NCI-H2029 (cell line): ENCODE results near the gene DMC1.

Experiments used
- DNase-seq: peaks from one replicate; lab custom pipeline; 2025; lab: John Stamatoyannopoulos, UW

The DMC1 gene

DNA sequence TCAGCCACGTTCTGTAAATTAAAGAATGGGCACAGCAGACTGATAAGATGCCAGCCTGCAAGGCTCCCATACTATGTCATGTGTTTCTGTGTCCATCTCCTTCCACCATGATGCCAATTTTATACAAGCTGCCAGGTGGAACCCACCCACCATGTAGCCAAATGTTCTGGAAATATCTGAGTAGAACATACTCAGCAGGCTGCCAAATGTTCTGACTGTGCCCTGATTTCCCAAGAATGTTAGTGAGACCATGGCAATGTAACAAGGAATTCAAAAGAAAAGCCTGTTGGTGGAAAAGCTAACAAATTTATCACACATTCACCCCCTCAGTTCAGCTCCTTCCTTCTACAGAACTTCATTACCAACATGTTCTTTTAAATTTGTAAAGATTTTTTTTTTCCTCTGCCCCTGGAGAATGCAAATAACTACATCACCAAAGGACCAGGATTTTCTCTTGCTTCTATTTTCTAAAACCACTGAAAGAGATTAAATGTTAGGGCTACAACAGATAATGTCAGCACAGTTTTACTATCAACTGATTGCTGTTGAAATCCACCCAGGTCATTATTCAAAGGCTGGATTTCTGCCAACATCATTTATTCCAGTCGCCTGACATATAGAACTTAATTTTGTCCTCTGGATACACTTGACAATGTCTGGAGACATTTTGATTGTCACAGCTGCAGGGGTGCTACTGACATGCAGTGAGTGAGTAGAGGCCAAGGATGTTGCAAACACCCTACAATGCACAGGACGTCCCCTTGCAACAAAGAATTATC lies 3.1 kb downstream of the DMC1 start:
- DNase-seq, result no peak

- DNase-seq, result no peak
Measured at GRCh38 chr22:38565441-38565840, 4.5 kb downstream of the DMC1 start.

GRCh38 chr22:38564669-38565068 lies 5.3 kb downstream of the DMC1 start:
- no peak for DNase-seq

- DNase-seq, result no peak
Measured at GRCh38 chr22:38554281-38554680, 15.7 kb downstream of the DMC1 start.

GRCh38 chr22:38549101-38549894 lies 20.7 kb downstream of the DMC1 start:
- DNase-seq, result no peak

DNA sequence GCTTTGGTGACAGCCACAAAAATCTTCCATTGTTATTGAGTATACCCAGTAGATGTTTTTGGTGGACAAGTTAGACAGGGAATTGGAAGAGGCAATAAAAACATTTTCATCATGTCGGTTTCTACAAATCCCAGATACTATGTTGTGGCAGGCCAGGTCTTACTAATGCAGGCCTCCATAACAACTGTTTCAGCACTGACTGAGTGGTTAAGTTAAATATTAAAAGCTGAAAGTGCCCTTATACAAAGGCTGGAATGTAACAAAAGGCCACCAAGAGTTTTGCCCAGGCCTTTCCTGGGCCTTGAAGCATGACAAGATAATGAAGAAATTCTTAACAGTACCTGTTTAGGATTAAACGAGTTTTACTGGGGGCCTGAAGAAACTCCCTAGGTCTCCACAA lies 29.3 kb downstream of the DMC1 start:
- DNase-seq, result no peak

- DNase-seq, result no peak
Measured at GRCh38 chr22:38531251-38531938, 38.6 kb downstream of the DMC1 start.

- DNase-seq, result no peak
Measured at GRCh38 chr22:38524429-38524828, 45.6 kb downstream of the DMC1 start.

GRCh38 chr22:38523479-38523878 lies 46.5 kb downstream of the DMC1 start:
- no peak for DNase-seq

DNA sequence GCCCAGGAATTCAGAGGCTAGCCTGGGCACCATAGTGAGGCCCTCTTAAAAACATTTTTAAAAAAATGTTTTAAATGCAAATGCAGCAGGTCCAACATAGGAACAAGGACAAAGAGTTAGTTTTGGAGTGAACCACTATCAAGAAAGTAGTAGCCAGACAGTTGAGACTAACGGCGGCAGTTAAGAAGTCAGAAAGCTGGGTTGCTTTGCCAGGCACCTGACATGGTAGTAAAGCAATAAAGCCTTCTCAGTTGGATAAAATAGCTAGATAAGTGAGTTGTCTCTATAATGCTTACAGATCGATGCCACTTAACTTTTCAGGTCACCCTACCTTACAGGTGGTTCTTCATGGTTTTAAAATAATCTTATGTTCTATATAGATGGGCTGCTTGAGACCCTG lies 47.0 kb downstream of the DMC1 start:
- DNase-seq, result no peak

- no peak for DNase-seq
Measured at GRCh38 chr22:38519453-38520250, 50.3 kb downstream of the DMC1 start.

- no peak for DNase-seq
Measured at GRCh38 chr22:38518620-38519019, 51.4 kb downstream of the DMC1 start.

DNA sequence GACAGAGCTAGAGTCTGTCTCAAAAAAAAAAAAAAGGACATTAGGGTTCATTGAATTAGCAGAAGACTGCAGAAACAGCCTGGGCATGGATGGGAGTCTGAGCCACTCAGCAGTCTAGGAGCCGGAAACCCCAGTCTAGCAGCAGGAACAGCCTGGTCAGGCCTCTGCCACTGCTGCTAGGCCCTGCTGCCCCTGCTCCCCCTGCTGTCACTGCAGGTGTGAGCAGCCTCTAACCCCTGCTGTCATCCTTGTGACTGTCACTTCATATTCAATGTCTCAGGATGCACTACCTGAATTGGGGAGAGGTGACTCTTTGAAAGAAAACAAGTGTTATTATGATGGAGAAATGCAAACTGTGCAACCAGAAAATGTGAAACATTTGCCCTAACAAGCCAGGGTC lies 56.9 kb downstream of the DMC1 start:
- DNase-seq, result no peak

- no peak for DNase-seq
Measured at GRCh38 chr22:38510416-38510970, 59.5 kb downstream of the DMC1 start.

DNA sequence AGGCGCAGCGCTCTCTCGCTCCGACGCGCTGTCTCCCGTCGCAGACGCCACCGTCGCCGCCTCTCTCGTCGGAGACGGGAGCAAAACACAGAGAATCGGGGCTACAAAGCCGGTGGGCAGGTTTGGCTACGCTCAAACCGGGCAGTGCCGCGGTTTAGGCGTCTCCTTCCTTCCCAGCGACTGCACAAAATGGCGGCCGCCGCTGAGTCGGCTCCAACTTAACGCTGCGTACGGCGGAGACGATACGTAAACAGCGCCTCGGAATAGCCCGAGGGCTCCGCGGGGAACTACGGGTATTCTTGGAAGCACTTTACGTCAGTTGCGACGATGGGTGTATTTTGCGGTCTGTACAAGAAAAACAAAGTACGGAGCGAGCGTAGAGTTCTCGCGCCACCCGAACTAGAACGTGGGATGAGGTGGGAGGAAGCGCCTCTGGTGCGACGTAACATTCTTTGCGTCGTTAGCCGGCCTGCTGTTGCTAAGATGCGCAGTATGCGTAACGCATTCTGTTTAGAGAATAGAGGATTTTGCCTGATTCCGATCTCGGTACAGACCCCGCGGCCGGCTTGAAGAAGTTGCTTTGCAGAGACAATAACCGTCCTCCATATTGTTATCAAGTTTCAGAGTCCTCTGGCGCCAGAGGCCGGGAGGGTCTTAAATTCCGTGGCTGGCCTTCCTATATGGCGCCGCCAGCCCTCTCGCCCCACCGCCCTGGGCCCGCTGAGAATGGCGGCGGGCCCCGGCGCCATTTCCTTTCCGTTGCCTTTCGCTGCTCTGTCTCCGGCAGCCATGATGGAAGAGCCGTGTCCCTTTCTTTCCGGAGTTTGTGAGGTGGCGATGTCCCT lies 63.6 kb downstream of the DMC1 start, which contains the start of gene DDX17:
DDX17 (minus strand) TSS at position 194 of the 845 bp plus-strand sequence.
- DNase-seq, result peak; percentile 93

DNA sequence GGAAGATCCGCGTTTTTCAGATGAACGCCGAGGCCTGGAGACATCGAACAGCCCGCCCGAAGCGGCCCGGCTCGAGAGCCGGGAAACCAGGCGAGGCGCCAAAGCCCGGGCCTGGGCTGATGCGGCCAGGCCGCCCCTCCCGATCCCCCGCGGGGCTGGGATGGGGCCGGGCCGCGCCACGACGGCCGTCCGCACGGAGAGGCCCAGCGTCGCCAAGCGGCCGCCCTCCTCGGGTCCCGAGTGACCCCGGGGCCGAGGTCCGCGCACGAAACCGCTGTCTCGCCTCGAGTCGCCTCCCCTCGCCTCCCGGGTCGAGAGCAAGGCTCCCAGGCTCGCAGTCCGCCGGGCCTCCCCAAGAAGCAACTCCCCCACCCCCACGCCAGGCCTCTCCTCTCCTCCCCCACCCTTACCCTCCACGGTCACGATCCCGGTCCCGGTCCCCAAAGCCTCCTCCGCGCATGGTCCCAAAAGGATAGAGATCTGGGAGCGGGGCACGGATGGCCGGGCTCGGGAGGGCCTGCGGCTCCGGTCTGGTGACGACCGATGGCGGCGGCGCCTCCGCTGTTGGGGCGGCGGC lies 64.4 kb downstream of the DMC1 start:
- DNase-seq, result peak; percentile 49

DNA sequence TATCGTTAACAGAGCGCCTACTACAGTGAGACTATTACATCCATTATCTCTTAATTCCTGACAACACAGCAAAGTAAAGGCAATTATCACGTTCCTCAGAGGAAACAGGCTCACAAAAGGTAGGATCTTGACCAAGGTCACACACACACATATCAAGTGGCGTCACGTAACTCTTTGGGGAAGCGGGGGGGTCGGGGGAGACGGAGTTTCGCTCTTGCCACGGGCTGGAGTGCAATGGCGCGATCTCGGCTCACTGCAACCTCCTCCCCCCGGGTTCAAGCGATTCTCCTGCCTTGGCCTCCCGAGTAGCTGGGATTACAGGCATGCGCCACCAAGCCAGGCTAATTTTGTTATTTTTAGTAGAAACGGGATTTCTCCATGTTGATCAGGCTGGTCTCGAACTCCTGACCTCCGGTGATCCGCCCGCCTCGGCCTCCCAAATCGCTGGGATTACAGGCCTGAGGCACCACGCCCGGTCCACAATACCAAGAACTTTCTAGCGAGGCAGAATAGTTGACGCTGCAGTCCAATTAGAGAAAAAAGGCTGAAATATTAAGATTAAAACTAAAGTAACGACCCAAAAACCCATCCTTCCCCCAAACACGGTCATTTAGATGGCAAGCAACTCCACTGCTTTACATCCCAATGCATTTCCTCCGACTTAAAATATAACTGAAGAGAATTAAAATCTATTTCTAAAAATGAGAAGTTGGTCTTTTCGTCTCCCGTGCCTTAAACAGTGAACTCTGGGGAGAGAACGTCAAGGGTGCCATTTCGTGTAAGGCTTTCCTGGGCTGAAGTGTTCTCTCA lies 65.0 kb downstream of the DMC1 start:
- DNase-seq, result peak; percentile 41

GRCh38 chr22:38503021-38503420 lies 67.0 kb downstream of the DMC1 start:
- DNase-seq, result no peak
